Activated CD4-positive, alpha-beta T cell treated with anti-CD3 and anti-CD28 coated beads for 36 hours (primary cell): ENCODE results near the gene TMPRSS3. TPM values are rescaled to one million over a fixed set of nuclear protein-coding genes. Genes with fewer than 3 reads are reported as not detected.

Experiments used
- ATAC-seq: fragments of 200-7000 bp; cut with Tn5 transposase; one replicate; pipeline ENCODE4 v1.10.0; 2021; ENCODE audit warnings: mild to moderate bottlenecking, moderate library complexity
- CTCF ChIA-PET: fragments of 350-600 bp; sonication (Branson Sonifier 250); formaldehyde crosslinking; loops from one replicate; lab custom pipeline; 2021; ENCODE audit warnings: antibody characterized with exemption; lab: Charles Lee
- POLR2A ChIA-PET: fragments of 350-600 bp; sonication (Branson Sonifier 250); formaldehyde crosslinking; loops from one replicate; lab custom pipeline; 2021; ENCODE audit warnings: antibody characterized with exemption, inconsistent platforms; lab: Charles Lee
- DNase-seq: peaks from one replicate; pipeline ENCODE4 v3.0.0-alpha.2; 2020
- H3K27ac Mint-ChIP-seq: one replicate; pipeline ENCODE4 v1.8.0; 2021; ENCODE audit warnings: mixed read lengths
- H3K27me3 Mint-ChIP-seq: one replicate; pipeline ENCODE4 v1.8.0; 2021; ENCODE audit warnings: mixed read lengths
- H3K36me3 Mint-ChIP-seq: one replicate; pipeline ENCODE4 v1.8.0; 2021; ENCODE audit warnings: low read depth, mixed read lengths
- H3K4me1 Mint-ChIP-seq: one replicate; pipeline ENCODE4 v1.8.0; 2021; ENCODE audit warnings: mixed read lengths
- H3K4me3 Mint-ChIP-seq: one replicate; pipeline ENCODE4 v1.8.0; 2021; ENCODE audit warnings: mild to moderate bottlenecking, moderate library complexity, mixed read lengths
- H3K9me3 Mint-ChIP-seq: one replicate; pipeline ENCODE4 v1.8.0; 2021; ENCODE audit warnings: low read depth, mixed read lengths
- intact Hi-C, 2 experiments: fragments of 100-400 bp; cut with DNase I in 1 of 2; cut with micrococcal nuclease in 1 of 2; formaldehyde crosslinking; loops; one replicate each; pipeline versions ENCODE4 v1.14.2 to v1.15.1; 2022 to 2024; cut with DNase I, micrococcal nuclease
- total RNA-seq, 2 experiments: library from RNA; stranded (reverse); gene quantifications; one replicate each; pipeline ENCODE4 v1.2.3, GENCODE V29; 2021

The TMPRSS3 gene
- total RNA-seq, 2 experiments from 2014 or later = 99.1 to 113 TPM

DNA sequence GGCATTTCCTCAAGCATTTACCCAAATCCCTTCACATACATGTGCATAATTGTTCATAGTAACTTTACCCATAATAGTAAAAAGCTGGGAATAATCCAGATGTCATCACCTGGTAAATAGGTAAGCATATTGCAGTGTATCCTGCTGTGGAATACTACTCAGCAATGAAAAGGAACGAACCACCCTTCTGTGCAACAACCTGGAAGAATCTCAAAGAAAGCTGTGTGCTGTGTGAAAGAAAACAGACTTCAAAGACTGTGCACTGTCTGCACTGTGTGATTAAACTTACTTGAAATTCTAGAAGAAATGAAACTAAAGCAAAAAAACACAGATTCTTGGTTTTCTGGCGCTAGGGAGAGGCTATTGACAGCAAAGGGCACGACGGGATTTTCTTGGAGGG lies 58.6 kb downstream of the TMPRSS3 start:
- Mint-ChIP-seq H3K9me3 (peaks cover 4% of the 10 kb centered on the region), H3K36me3 (no peaks in the 10 kb centered on the region), H3K27ac (peak overlapping the region; percentile 69), H3K27me3 (peaks cover 2% of the 10 kb centered on the region), H3K4me3 (no peak overlapping the region), H3K4me1 (peaks cover 21% of the 10 kb centered on the region)
- ChIA-PET CTCF (interaction anchor here (0.6 to 3.4 kb wide), 22 partner anchors 7 to 378 kb away, joined by 3 to 23 read pairs (median 5); no protein-coding TSS in a partner anchor), POLR2A (no interaction called here)
- no peak for DNase-seq
- intact Hi-C loops = loop anchor here (5.0 to 10.0 kb wide), 4 partner anchors 35 to 478 kb away; no protein-coding TSS in a partner anchor
- ATAC-seq = no peak

DNA sequence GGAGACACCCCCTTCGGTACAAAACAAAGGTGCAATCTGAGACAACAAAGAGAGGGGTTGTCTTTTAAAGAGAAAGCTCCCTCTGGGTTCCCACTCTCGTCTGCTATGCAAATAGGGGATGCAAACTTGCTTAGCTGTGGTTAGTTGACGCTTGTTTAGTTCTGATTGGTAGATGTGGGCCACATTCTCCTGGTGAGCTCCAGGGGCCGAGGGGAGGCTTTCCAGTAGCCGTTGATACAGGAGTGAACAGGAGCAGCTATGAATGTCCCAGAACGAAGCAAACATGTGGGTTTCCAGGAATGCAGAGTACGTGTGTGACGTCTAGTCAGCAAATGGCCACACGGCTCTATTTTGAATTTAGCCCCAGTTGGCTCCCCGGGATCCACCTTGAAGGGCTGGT lies 59.8 kb downstream of the TMPRSS3 start:
- no peak for ATAC-seq
- Mint-ChIP-seq H3K27ac (no peak overlapping the region), H3K27me3 (peaks cover 2% of the 10 kb centered on the region), H3K36me3 (no peaks in the 10 kb centered on the region), H3K9me3 (peaks cover 13% of the 10 kb centered on the region), H3K4me3 (no peak overlapping the region), H3K4me1 (peaks cover 21% of the 10 kb centered on the region)
- DNase-seq = no peak
- intact Hi-C loops = loop anchor here (5.0 to 10.0 kb wide), 4 partner anchors 36 to 479 kb away; no protein-coding TSS in a partner anchor
- ChIA-PET POLR2A (interaction anchor here (0.6 kb wide), 1 partner anchor 45 kb away, joined by 3 read pairs; no protein-coding TSS in a partner anchor), CTCF (interaction anchor here (0.7 to 3.4 kb wide), 11 partner anchors 12 to 203 kb away, joined by 3 to 23 read pairs (median 4); no protein-coding TSS in a partner anchor)

DNA sequence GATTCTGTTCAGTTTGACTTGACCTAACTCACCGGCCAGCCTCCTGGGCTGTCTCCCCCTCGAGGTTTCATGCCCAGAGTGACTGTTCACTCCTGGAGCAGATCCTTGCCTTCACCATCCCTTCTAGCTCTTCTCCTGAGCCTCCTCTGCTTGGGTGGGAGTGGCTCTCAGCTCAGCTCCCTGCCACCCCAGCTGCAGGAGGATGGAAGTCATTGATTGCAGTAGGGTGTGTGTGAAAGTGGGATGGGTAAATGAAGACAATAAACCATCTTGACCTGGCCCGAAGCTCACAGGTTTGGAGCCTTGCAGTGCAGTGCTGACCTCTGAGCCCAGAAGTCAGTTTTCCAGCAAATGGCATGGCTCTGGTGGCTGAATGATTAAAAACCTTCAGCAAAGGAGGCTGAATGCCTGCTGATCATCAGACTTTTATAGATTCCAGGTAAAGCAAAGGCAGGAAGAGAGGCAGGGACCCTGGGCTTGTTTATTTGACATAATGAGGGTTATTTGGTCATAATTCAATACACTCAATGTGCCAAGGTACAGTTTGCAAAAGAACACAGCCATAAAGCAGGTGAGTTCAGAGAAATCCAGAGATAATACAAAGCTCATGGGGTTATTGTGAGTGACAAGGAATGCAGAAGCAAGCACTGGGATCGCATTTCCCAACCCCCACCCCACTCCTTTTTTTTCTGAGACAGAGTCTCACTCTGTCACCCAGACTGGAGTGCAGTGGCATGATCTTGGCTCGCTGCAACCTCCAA lies 63.1 kb downstream of the TMPRSS3 start:
- ATAC-seq (no peak), DNase-seq (no peak)
- CTCF ChIA-PET = interaction anchor here (0.6 kb wide), 2 partner anchors 23 to 125 kb away, joined by 3 read pairs; no protein-coding TSS in a partner anchor
- Mint-ChIP-seq H3K27me3 (peaks cover 2% of the 10 kb centered on the region), H3K27ac (no peak overlapping the region), H3K4me1 (peaks cover 4% of the 10 kb centered on the region), H3K4me3 (no peak overlapping the region), H3K36me3 (no peaks in the 10 kb centered on the region), H3K9me3 (peaks cover 13% of the 10 kb centered on the region)
- POLR2A ChIA-PET = no interaction called here
- intact Hi-C loops = loop anchor here in 1 of 2 experiments (10.0 kb wide), 1 partner anchor 482 kb away; no protein-coding TSS in a partner anchor

DNA sequence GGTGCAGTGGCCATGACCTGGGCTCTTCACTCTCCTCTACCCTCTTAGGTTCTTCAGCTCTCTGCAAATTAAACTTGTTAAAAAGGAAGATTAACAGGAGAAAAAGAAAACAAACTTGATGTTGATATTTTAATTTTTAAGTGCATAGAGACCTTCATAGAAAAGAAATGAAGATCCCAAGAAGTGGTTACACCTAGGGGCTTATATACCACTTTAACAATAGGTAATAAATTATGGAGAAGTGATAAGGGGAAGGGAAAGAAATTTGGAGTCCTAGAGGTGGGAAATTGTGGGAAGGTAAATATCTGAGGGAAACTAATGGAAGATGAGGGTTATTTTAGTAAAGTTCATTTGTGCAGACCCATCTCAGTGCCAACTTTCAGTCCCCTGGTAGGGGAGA lies 64.2 kb downstream of the TMPRSS3 start:
- no peak overlapping the region for H3K27ac Mint-ChIP-seq
- ATAC-seq (no peak), DNase-seq (no peak)
- no peaks in the 10 kb centered on the region for H3K36me3 Mint-ChIP-seq
- ChIA-PET CTCF (no interaction called here), POLR2A (no interaction called here)
- H3K4me1 Mint-ChIP-seq = no peaks in the 10 kb centered on the region
- intact Hi-C loops = loop anchor here in 1 of 2 experiments (10.0 kb wide), 1 partner anchor 483 kb away; no protein-coding TSS in a partner anchor
- peaks cover 2% of the 10 kb centered on the region for H3K27me3 Mint-ChIP-seq
- peaks cover 13% of the 10 kb centered on the region for H3K9me3 Mint-ChIP-seq
- H3K4me3 Mint-ChIP-seq = no peak overlapping the region

DNA sequence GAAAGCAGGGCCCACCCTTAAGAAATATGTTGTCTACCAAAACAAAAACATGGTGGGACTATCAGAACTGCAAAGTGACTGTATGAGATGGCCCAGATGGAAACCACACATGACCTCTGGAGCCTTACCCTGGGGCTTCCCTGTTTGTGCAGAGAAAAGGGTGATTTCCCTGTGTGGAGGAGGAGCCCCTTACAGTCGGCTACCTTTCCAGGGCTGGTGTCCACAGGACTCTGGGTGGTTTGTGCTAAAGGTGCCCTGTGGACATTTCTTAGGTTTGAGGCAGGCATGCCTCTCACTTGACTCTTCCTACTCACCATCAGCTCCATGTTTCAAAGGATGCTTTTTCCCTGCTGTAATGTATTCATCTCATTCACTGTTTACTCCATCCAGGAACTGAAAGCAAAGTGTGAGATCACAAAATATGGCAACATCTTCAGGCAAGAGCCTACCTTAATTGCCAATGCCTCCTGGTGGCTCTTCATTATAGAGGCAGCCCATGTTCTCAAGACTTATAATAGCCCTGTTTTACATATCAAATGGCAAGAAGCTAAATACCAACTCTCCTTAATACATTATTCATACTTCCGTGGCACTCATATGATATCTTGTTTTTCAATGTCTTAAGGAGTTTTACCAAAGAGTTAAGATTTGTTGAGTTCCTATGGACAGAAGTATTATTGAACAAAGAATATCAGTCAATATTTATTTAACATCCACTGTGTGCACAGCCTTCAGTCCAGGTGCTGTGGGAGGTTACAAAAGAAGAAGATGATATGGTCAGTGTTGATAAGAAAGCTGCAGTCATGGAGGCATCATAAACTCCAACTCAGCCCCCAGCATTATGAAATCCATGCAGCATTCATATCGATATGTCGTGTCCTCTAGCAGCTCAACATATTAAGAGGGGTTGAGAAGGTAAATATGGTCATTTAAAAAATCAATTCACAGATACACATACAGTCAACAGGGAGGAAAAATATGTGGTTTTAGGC lies 65.2 kb downstream of the TMPRSS3 start:
- intact Hi-C loops = loop anchor here in 1 of 2 experiments (10.0 kb wide), 1 partner anchor 484 kb away; no protein-coding TSS in a partner anchor
- DNase-seq = no peak
- H3K36me3 Mint-ChIP-seq = no peaks in the 10 kb centered on the region
- peaks cover 13% of the 10 kb centered on the region for H3K9me3 Mint-ChIP-seq
- H3K27me3 Mint-ChIP-seq = no peaks in the 10 kb centered on the region
- H3K4me3 Mint-ChIP-seq = no peak overlapping the region
- POLR2A ChIA-PET = no interaction called here
- ATAC-seq = no peak
- CTCF ChIA-PET = interaction anchor here (0.7 to 1.0 kb wide), 2 partner anchors 7 to 120 kb away, joined by 3 to 6 read pairs; no protein-coding TSS in a partner anchor
- no peaks in the 10 kb centered on the region for H3K4me1 Mint-ChIP-seq
- no peak overlapping the region for H3K27ac Mint-ChIP-seq

DNA sequence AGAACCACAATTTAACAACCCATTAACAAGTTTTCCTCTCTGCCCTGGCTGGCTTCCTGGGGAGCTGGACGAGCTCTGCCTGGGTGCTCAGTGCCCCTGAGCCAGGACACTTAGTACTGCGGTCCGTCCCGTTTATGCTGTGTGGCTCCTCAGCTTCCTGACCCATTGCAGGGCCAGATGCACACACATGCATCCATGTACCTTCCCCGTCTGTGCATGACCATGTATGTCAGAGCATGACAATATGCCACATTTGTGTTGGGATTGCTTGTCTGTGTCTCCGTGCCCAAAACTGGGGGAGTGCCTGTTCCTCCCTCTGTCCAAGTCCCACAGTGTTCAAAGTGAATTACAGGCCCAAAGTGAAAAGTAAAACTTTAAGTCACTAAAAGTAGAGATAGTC lies 71.0 kb downstream of the TMPRSS3 start:
- ChIA-PET CTCF (interaction anchor here (0.9 to 4.2 kb wide), 3 partner anchors 12 to 61 kb away, joined by 3 to 22 read pairs (median 6); no protein-coding TSS in a partner anchor), POLR2A (no interaction called here)
- ATAC-seq = no peak
- Mint-ChIP-seq H3K9me3 (no peaks in the 10 kb centered on the region), H3K27me3 (peaks cover 5% of the 10 kb centered on the region), H3K36me3 (no peaks in the 10 kb centered on the region), H3K4me3 (no peak overlapping the region), H3K27ac (no peak overlapping the region), H3K4me1 (no peaks in the 10 kb centered on the region)
- intact Hi-C loops = no loop called here
- DNase-seq = no peak

Other genes starting within 250 kb of the TMPRSS3 start
- gene ABCG1, start 176.9 kb downstream of the TMPRSS3 start, total RNA-seq = 10 to 100 TPM; 11.6 to 16.3 TPM
- gene TFF3, start 80.6 kb downstream of the TMPRSS3 start, total RNA-seq = not detected
- not detected for gene TFF2, start 45.1 kb downstream of the TMPRSS3 start, total RNA-seq
- not detected for gene TFF1, start 29.5 kb downstream of the TMPRSS3 start, total RNA-seq
- gene UBASH3A, start 7.8 kb upstream of the TMPRSS3 start, total RNA-seq = 10 to 100 TPM; 37.3 to 39.0 TPM
- gene RSPH1, start 100.2 kb upstream of the TMPRSS3 start, total RNA-seq = under 1 TPM; 0.21 to 0.34 TPM
- 10 to 100 TPM; 18.2 to 19.3 TPM for gene SLC37A1, start 117.8 kb upstream of the TMPRSS3 start, total RNA-seq